Sigmoid colon (tissue), 7 donors: Measurements from ENCODE around the gene VCAN. TPM values are rescaled to one million over a fixed set of nuclear protein-coding genes. Genes with fewer than 3 reads are reported as not detected.

Experiments
- DNase-seq: peaks from one replicate; pipeline ENCODE4 v3.0.0-alpha.2; 2019
- H3K27ac ChIP-seq, 4 donors: fragments of 200-600 bp; sonication (generic); one replicate each; pipeline ENCODE4 v1.5.1; 2016 to 2019; ENCODE audit warnings: mild to moderate bottlenecking in 1 of 4
- H3K27me3 ChIP-seq, 3 donors: fragments of 200-600 bp; sonication (generic); one replicate each; pipeline ENCODE4 v1.5.1; 2019; ENCODE audit warnings: mild to moderate bottlenecking in 1 of 3
- H3K36me3 ChIP-seq, 4 donors: fragments of 200-600 bp; sonication (generic); one replicate each; pipeline ENCODE4 v1.5.1; 2016 to 2019
- H3K4me1 ChIP-seq, 4 donors: fragments of 200-600 bp; sonication (generic); one replicate each; pipeline ENCODE4 v1.5.1; 2017 to 2019
- H3K4me3 ChIP-seq, 4 donors: fragments of 200-600 bp; sonication (generic); one replicate each; pipeline ENCODE4 v1.5.1; 2017 to 2019; ENCODE audit warnings: mild to moderate bottlenecking in 2 of 4, moderate library complexity in 1 of 4
- H3K9me3 ChIP-seq, 4 donors: fragments of 200-600 bp in 3 of 4; sonication (generic) in 3 of 4; one replicate each; pipeline versions ENCODE4 v1.5.1 to v1.6.1; 2013 to 2019
- CTCF ChIP-seq, 4 experiments: fragments of 450-650 bp in 3 of 4; fragments of 200-600 bp in 1 of 4; IDR thresholded peaks; one replicate each; pipeline ENCODE4 v1.5.1; 2016 to 2019; ENCODE audit warnings: antibody characterized with exemption in 4 of 4, mild to moderate bottlenecking in 3 of 4, moderate library complexity in 2 of 4
- EP300 ChIP-seq, 4 donors: sonication (generic); formaldehyde crosslinking; IDR thresholded peaks; one replicate each; pipeline ENCODE4 v1.6.1; 2017; ENCODE audit warnings: antibody characterized with exemption in 4 of 4
- POLR2A ChIP-seq, 2 donors: fragments of 450-650 bp; IDR thresholded peaks; one replicate each; pipeline ENCODE4 v1.6.1; 2016; ENCODE audit warnings: antibody characterized with exemption in 2 of 2, mild to moderate bottlenecking in 2 of 2, moderate library complexity in 2 of 2
- POLR2AphosphoS5 ChIP-seq, 4 donors: sonication (generic); formaldehyde crosslinking; IDR thresholded peaks; one replicate each; pipeline ENCODE4 v1.6.1; 2017; ENCODE audit warnings: antibody characterized with exemption in 4 of 4
- WGBS, 2 donors: extraction: QIAGEN DNeasy Blood & Tissue Kit; methylation state at CpG; one replicate each; pipeline ENCODE4 v1.1.7; 2013; 5-methylcytosine and 5-hydroxymethylcytosine counted together
- intact Hi-C: fragments of 100-400 bp; cut with DNase I; formaldehyde crosslinking; loops from one replicate; pipeline ENCODE4 v1.15.1; 2023
- polyA plus RNA-seq, 3 donors: library from polyadenylated mRNA; stranded (reverse); fragments of 200-250 nt; gene quantifications; one replicate each; pipeline ENCODE4 v1.2.3, GENCODE V29; 2013
- total RNA-seq, 4 donors: library from RNA; depleted of rRNA; stranded (reverse); fragments of >200 nt; gene quantifications; one replicate each; pipeline ENCODE4 v1.1.0, GENCODE V29; 2016
- donor health status: healthy with polysubstance abuse.
- donor health status: Bipolar disorder and iron deficiency.
- donor health status: healthy.

The VCAN gene
- total and polyA plus RNA-seq, 7 donors, result 0.69 to 115 (median 37.5) TPM

GRCh38 chr5:83475391-83475863 lies 3.9 kb downstream of the VCAN start:
- peaks cover 0 to 73% (median 33%) of the 10 kb centered on the region in 3 donors for H3K27me3 ChIP-seq
- TF ChIP-seq POLR2AphosphoS5 (IDR thresholded peaks at IDR 0.05) (peak in 1 of 4 donors; percentile 20), POLR2A (IDR thresholded peaks at IDR 0.05) (no peak)

GRCh38 chr5:83475935-83476814 lies 4.6 kb downstream of the VCAN start:
- peaks cover 0 to 65% (median 31%) of the 10 kb centered on the region in 3 donors for H3K27me3 ChIP-seq
- no peak for DNase-seq

More at GRCh38 chr5:83475391-83475863, 3.9 kb downstream of the VCAN start:
- H3K27ac ChIP-seq, result peak overlapping the region; percentile 69 to 76 (median 72)
- H3K4me3 ChIP-seq, result peak overlapping the region in 1 of 4 donors; percentile 51
- H3K9me3 ChIP-seq, result no peaks in the 10 kb centered on the region
- peaks cover 0 to 40% (median 33%) of the 10 kb centered on the region in 4 donors for H3K4me1 ChIP-seq
- 31 to 32% methylated on average over 5 of the region's 5 CpGs for WGBS, 2 donors
- intact Hi-C loops, result no loop called here
- H3K36me3 ChIP-seq, result no peaks in the 10 kb centered on the region
- no peak for DNase-seq

GRCh38 chr5:83482961-83483360 lies 11.4 kb downstream of the VCAN start:
- no peak overlapping the region for H3K4me3 ChIP-seq
- intact Hi-C loops, result no loop called here
- WGBS, 2 donors, result 76 to 90% methylated on average over 1 of the region's 1 CpG
- H3K4me1 ChIP-seq, result no peaks in the 10 kb centered on the region
- H3K36me3 ChIP-seq, result no peaks in the 10 kb centered on the region
- H3K27ac ChIP-seq, result no peak overlapping the region
- H3K27me3 ChIP-seq, result no peaks in the 10 kb centered on the region
- no peak for DNase-seq
- H3K9me3 ChIP-seq, result no peaks in the 10 kb centered on the region
- no peak for TF ChIP-seq EP300 (IDR thresholded peaks at IDR 0.05)
- no peak for TF ChIP-seq POLR2A (IDR thresholded peaks at IDR 0.05)
- no peak for TF ChIP-seq CTCF (IDR thresholded peaks at IDR 0.05)
- no peak for TF ChIP-seq POLR2AphosphoS5 (IDR thresholded peaks at IDR 0.05)

More at GRCh38 chr5:83475935-83476814, 4.6 kb downstream of the VCAN start:
- intact Hi-C loops, result no loop called here
- TF ChIP-seq POLR2A (IDR thresholded peaks at IDR 0.05), result no peak
- TF ChIP-seq EP300 (IDR thresholded peaks at IDR 0.05), result no peak
- TF ChIP-seq CTCF (IDR thresholded peaks at IDR 0.05), result no peak
- no peak for TF ChIP-seq POLR2AphosphoS5 (IDR thresholded peaks at IDR 0.05)
- H3K36me3 ChIP-seq, result no peaks in the 10 kb centered on the region
- peak overlapping the region in 2 of 4 donors; percentile 3 to 72 for H3K27ac ChIP-seq
- no peak overlapping the region for H3K4me3 ChIP-seq
- H3K4me1 ChIP-seq, result peaks cover 0 to 36% (median 33%) of the 10 kb centered on the region in 4 donors
- H3K9me3 ChIP-seq, result no peaks in the 10 kb centered on the region
- WGBS, 2 donors, result 46 to 55% methylated on average over 5 of the region's 5 CpGs

- WGBS, 2 donors, result 59 to 88% methylated on average over 2 of the region's 2 CpGs
- intact Hi-C loops, result no loop called here
- no peak for DNase-seq
Measured at GRCh38 chr5:83484294-83484693, 12.8 kb downstream of the VCAN start.

GRCh38 chr5:83485842-83486241 lies 14.3 kb downstream of the VCAN start:
- no peak for TF ChIP-seq CTCF (IDR thresholded peaks at IDR 0.05)
- TF ChIP-seq EP300 (IDR thresholded peaks at IDR 0.05), result no peak
- no peak for TF ChIP-seq POLR2A (IDR thresholded peaks at IDR 0.05)
- no peak for TF ChIP-seq POLR2AphosphoS5 (IDR thresholded peaks at IDR 0.05)
- H3K36me3 ChIP-seq, result no peaks in the 10 kb centered on the region
- no peaks in the 10 kb centered on the region for H3K4me1 ChIP-seq
- H3K27me3 ChIP-seq, result no peaks in the 10 kb centered on the region
- no peaks in the 10 kb centered on the region for H3K9me3 ChIP-seq
- intact Hi-C loops, result no loop called here
- H3K27ac ChIP-seq, result no peak overlapping the region
- no peak overlapping the region for H3K4me3 ChIP-seq
- DNase-seq, result no peak
- WGBS, 2 donors, result 81 to 89% methylated on average over 4 of the region's 4 CpGs

More at GRCh38 chr5:83484294-83484693, 12.8 kb downstream of the VCAN start:
- no peaks in the 10 kb centered on the region for H3K27me3 ChIP-seq
- TF ChIP-seq EP300 (IDR thresholded peaks at IDR 0.05) (no peak), POLR2A (IDR thresholded peaks at IDR 0.05) (no peak)
- H3K27ac ChIP-seq, result no peak overlapping the region
- H3K36me3 ChIP-seq, result no peaks in the 10 kb centered on the region
- H3K9me3 ChIP-seq, result no peaks in the 10 kb centered on the region
- no peaks in the 10 kb centered on the region for H3K4me1 ChIP-seq
- no peak overlapping the region for H3K4me3 ChIP-seq
